ENCODE measurements around the gene RUSC1.

GRCh38 chr1:155304558-155305063, 16.1 kb upstream of the RUSC1 start:
- TF ChIP-seq CTCF (IDR thresholded peaks at IDR 0.05) (no peak), POLR2A (IDR thresholded peaks at IDR 0.05) (no peak), POLR2AphosphoS5 (IDR thresholded peaks at IDR 0.05) (no peak)

All from breast epithelium (tissue), 3 donors.